GM15510 (cell line): Measurements from ENCODE around the gene COL23A1.

Source experiments
- POLR2A ChIP-seq: IDR thresholded peaks from 3 replicates; pipeline ENCODE4 v1.6.1; 2011; ENCODE audit warnings: borderline replicate concordance; ENCODE audit not compliant: insufficient read length; ENCODE audit errors: extremely low read depth

Gene COL23A1

GRCh38 chr5:178314961-178315820, 275.0 kb downstream of the COL23A1 start:
- TF ChIP-seq POLR2A, result no peak

- TF ChIP-seq POLR2A, result no peak
Observed at GRCh38 chr5:178314061-178314660, 276.0 kb downstream of the COL23A1 start.

GRCh38 chr5:178313316-178313715, 276.9 kb downstream of the COL23A1 start:
- no peak for TF ChIP-seq POLR2A

DNA sequence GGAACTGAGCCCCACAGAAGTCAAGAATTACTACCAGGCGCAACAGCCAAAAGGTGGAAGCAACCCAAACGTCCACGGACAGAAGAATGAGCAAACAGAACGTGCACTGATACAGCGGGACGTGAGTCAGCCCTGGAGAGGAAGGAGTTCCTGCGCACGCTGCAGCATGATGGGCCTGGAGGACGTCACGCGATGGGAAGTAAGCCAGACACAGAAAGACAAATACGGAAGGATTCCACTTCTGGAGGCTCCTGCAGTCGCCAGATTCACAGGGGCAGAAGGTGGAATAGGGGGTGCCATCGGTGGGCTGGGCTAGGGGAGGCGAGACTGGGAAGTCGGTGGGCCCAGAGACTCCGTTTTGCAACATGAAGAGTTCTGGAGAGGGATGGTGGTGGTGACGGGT, 277.3 kb downstream of the COL23A1 start:
- no peak for TF ChIP-seq POLR2A

- TF ChIP-seq POLR2A, result no peak
Observed at GRCh38 chr5:178310130-178310865, 279.9 kb downstream of the COL23A1 start.

- TF ChIP-seq POLR2A, result no peak
Observed at GRCh38 chr5:178309271-178310013, 280.8 kb downstream of the COL23A1 start.

GRCh38 chr5:178308541-178309092, 281.6 kb downstream of the COL23A1 start:
- no peak for TF ChIP-seq POLR2A

GRCh38 chr5:178307267-178308045, 282.7 kb downstream of the COL23A1 start:
- no peak for TF ChIP-seq POLR2A

DNA sequence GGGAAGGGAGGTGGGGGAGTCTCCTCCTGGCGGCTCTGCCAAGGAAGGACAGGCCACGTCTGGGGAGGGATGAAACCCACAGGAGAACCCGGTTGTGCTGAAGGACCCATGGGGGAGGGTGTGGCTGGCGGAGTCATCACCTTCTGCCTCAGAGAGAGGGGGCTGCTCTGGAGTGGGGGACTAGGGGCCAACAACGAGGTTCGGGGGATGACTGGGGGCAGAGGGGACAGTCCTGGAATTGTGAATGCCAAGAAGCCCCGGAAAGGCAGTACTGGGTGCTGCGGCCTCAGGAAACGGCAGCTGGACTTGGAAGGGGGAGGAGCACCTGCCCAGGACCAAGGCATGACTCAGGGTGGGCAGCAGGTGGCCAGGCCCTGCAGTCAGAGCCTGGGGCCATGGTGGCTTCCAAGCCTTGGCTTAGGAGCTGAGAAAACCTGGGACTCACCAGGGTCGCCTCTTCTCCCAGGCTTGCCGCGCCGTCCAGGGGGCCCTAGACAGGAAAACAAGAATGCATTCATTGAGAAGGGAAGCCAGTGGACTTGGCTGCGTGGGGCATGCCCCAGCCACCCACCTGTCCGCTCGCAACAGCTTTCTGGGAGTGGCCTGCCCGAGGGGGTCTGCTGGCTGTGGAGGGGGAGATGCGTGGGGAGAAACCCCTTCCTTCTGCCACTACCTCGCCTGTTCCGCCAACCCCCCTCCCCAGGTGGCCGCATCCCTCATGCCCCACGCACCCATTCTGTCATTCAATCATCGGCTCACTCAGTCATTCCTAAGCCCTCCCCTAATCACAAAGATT, 283.6 kb downstream of the COL23A1 start:
- TF ChIP-seq POLR2A, result no peak

DNA sequence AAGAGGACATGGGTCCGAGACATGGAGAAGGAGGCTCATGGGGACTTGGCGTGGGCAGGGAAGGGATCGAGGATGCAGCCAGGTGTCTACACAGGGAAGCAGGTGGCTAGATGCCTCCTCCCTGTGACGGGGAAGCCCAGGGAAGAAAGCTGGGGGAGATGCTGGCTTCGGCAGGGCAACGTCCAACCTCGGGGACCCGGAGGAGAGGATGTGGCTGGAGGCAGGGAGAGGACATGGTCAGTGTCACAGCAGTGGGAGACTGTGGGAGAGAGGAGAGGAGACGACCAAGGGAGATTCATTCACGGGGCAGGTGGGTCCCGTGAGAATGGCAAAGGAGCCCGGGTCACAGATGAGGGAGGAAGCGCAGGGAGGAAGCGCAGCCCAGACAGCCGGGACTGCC, 284.4 kb downstream of the COL23A1 start:
- no peak for TF ChIP-seq POLR2A

GRCh38 chr5:178304761-178305645, 285.2 kb downstream of the COL23A1 start:
- TF ChIP-seq POLR2A, result no peak

DNA sequence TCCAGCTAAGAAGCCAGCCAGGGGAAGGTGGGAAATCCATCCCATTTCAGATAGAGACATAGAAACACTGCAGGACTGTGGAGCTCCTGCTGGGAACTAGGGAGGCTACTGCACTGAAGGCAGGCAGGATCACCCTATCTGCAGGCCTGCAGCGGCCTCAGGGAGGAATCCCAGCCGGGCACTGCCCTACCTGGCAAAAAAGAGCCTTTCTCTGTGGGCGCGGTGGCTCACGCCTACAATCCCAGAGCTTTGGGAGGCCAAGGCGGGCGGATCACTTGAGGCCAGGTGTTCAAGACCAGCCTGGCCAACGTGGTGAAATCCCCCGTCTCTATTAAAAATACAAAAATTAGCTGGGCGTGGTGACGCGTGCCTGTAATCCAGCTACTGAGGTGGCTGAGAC, 286.2 kb downstream of the COL23A1 start:
- no peak for TF ChIP-seq POLR2A
